GM15510 (cell line): ENCODE results near the gene ZNF565.

Experiments
- POLR2A ChIP-seq: IDR thresholded peaks from 3 replicates; pipeline ENCODE4 v1.6.1; 2011; ENCODE audit warnings: borderline replicate concordance; ENCODE audit not compliant: insufficient read length; ENCODE audit errors: extremely low read depth

Gene ZNF565

GRCh38 chr19:36140304-36141038 is 74.0 kb downstream of the ZNF565 start:
- peak; percentile 38 for TF ChIP-seq POLR2A

DNA sequence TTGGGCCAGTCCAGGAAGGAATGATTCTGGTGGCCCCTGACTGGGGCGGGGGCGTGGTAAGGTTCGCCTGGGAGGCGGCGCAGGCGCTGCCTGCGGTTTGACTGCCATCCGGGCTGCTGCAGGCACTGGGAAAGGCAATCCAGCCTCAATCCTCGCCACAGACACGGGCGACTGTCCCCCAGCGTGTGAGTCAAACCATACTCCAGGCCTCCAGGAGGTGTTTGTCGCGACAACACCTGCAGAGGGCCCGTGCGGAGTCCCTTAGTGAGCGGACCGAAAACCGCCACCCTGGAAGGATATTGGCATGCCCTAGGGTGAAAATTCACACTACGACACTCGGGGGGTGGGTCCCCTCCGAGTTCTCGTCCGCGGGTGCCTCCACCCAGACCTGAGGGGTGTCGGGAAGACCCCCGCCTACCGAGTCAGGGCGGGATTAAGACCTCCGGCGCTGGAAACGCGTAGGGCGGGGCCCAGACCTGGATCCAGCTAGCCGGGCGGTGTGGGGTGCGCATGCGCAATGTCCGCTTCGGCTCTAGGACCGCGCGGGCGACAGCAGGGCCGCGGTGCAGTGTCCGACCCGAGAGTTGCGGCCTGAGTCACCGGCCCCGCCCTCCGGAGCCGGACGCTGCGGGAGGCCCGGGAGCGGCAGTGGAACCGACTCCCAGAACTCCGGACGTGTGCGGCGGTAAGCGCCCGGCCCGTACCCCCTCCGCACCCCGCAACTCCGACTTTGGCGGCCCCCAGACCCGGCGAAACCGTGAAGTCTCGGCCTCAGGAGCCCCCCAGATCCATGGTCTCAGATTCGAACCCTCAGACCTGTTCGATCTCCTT is 74.8 kb downstream of the ZNF565 start, which contains the start of gene CAPNS1:
CAPNS1 (plus strand) TSS at position 594 of the 831 bp plus-strand sequence. CDS start 946 bp downstream, outside the sequence.
- peak; percentile 86 for TF ChIP-seq POLR2A

- TF ChIP-seq POLR2A: no peak
Observed at GRCh38 chr19:36139120-36139472, 75.4 kb downstream of the ZNF565 start.

- no peak for TF ChIP-seq POLR2A
Observed at GRCh38 chr19:36136964-36137686, 77.3 kb downstream of the ZNF565 start.
